Gastrocnemius medialis (tissue), 4 donors: ENCODE results near the gene HIVEP3. TPM values are rescaled to one million over a fixed set of nuclear protein-coding genes. Genes with fewer than 3 reads are reported as not detected.

Experiments used
- ATAC-seq, 2 donors: fragments of 150-250 bp; one replicate each; pipeline ENCODE4 v1.9.1; 2016
- DNase-seq, 2 donors: peaks; one replicate each; pipeline ENCODE4 v3.0.0-alpha.2; 2019
- H3K27ac ChIP-seq, 4 donors: fragments of 200-600 bp; sonication (generic); 1 replicate in 1 of 4; 2 replicates in 3 of 4; pipeline ENCODE4 v1.5.1; 2016 to 2018; ENCODE audit warnings: mild to moderate bottlenecking in 2 of 4, moderate library complexity in 1 of 4
- H3K27me3 ChIP-seq, 3 donors: fragments of 200-600 bp; sonication (generic) in 2 of 3; 1 replicate in 1 of 3; 2 replicates in 2 of 3; pipeline versions ENCODE4 v1.5.1 to v1.6.0; 2016 to 2019; ENCODE audit warnings: mild to moderate bottlenecking in 1 of 3, moderate library complexity in 1 of 3
- H3K36me3 ChIP-seq, 2 donors: fragments of 200-600 bp; sonication (generic) in 1 of 2; one replicate each; pipeline ENCODE4 v1.5.1; 2017 to 2018
- H3K4me1 ChIP-seq, 2 donors: fragments of 200-600 bp; sonication (generic) in 1 of 2; one replicate each; pipeline ENCODE4 v1.5.1; 2016 to 2017; ENCODE audit warnings: mild to moderate bottlenecking in 2 of 2
- H3K4me3 ChIP-seq, 4 donors: fragments of 200-600 bp; sonication (generic) in 3 of 4; 1 replicate in 1 of 4; 2 replicates in 3 of 4; pipeline ENCODE4 v1.5.1; 2016 to 2019; ENCODE audit warnings: mild to moderate bottlenecking in 2 of 4
- H3K9me3 ChIP-seq, 3 donors: fragments of 200-600 bp; sonication (generic) in 2 of 3; 1 replicate in 1 of 3; 2 replicates in 2 of 3; pipeline ENCODE4 v1.5.1; 2016 to 2019
- CTCF ChIP-seq, 5 experiments: fragments of 450-650 bp in 3 of 5; fragments of 200-600 bp in 2 of 5; sonication (generic) in 2 of 5; IDR thresholded peaks in 4 of 5; conservative IDR thresholded peaks in 1 of 5; 1 replicate in 4 of 5; 2 replicates in 1 of 5; pipeline ENCODE4 v1.5.1; 2016 to 2019; ENCODE audit warnings: antibody characterized with exemption in 5 of 5, mild to moderate bottlenecking in 3 of 5, moderate library complexity in 3 of 5
- POLR2A ChIP-seq, 2 donors: fragments of 450-650 bp; IDR thresholded peaks; one replicate each; pipeline ENCODE4 v1.6.1; 2017; ENCODE audit warnings: antibody characterized with exemption in 2 of 2, mild to moderate bottlenecking in 2 of 2, moderate library complexity in 2 of 2
- in situ Hi-C, 4 donors: fragments of 200-750 bp; cut with MboI; loops; one replicate each; pipeline versions ENCODE4 v1.15.0 to v1.8.0; 2017; ENCODE audit warnings: low sequenced_read_pairs in 4 of 4
- intact Hi-C: fragments of 100-400 bp; cut with DNase I; formaldehyde crosslinking; loops from one replicate; pipeline ENCODE4 v1.15.1; 2023; ENCODE audit warnings: low total_unique reads
- total RNA-seq, 4 donors: library from RNA; depleted of rRNA; stranded (reverse); fragments of >200 nt; gene quantifications; one replicate each; pipeline versions ENCODE4 v1.1.0 to v1.2.3, GENCODE V29; 2016

The HIVEP3 gene
- total RNA-seq, 4 donors from 2014 or later, result 0.80 to 1.8 (median 1.3) TPM

DNA sequence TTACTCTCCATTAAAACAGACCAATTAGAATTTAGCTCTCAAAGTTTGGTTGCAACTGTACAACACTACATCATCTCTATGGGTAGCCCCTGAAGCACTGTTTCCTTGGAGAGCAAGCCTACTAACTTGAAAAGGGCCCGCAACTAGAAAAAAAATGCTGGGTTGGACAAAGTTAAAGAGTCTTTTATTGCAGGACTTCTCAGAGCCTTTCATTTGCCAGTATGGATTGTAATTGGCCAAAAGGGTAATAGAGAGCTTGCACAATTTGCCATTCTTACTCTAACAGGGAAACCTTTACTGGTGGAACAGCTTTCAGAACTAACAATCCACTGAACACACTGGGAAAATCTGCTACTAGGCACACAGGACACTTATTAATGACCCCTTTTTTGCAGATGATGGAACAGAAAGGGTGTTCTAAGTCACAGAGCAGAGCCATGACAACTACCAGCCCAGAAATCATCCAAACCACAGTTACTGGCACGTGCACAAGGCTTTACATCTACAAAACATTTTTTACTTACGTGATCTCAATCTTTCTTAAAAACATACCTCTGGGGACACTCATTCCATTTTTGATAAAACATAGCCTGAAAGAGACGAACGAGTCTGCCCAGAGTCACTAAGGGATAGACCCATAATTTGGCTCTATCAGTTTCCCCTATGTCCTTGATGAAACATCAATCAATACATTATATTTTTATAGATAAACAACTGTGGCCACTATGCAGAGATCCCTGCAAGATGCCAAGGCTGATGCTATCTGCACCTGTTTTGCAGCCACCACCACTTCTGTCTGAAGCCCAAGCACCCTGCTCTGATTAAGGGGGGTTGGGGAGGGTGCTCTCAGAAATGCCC lies 257.9 kb downstream of the HIVEP3 start:
- DNase-seq (no peak), ATAC-seq (no peak)
- Histone ChIP-seq H3K4me1 (peaks cover 14 to 23% of the 10 kb centered on the region in 2 donors), H3K36me3 (no peaks in the 10 kb centered on the region), H3K4me3 (peak overlapping the region; percentile 46 to 61 (median 60)), H3K27me3 (no peaks in the 10 kb centered on the region), H3K27ac (no peak overlapping the region), H3K9me3 (no peaks in the 10 kb centered on the region)
- no peak for TF ChIP-seq CTCF (IDR thresholded peaks at IDR 0.05 in 4 of 5, conservative IDR thresholded peaks at IDR 0.05 in 1 of 5)
- TF ChIP-seq POLR2A (IDR thresholded peaks at IDR 0.05), result no peak
- in situ Hi-C loops, result no loop called here
- intact Hi-C loops, result loop anchor here (5.0 to 10.0 kb wide), 6 partner anchors 43 to 377 kb away; no protein-coding TSS in a partner anchor

- Histone ChIP-seq H3K27ac (no peak overlapping the region), H3K36me3 (no peaks in the 10 kb centered on the region), H3K27me3 (no peaks in the 10 kb centered on the region), H3K4me3 (no peak overlapping the region), H3K9me3 (no peaks in the 10 kb centered on the region), H3K4me1 (peaks cover 8 to 14% of the 10 kb centered on the region in 2 donors)
- intact Hi-C loops (loop anchor here (5.0 to 10.0 kb wide), 6 partner anchors 43 to 377 kb away; no protein-coding TSS in a partner anchor), in situ Hi-C loops (no loop called here)
- no peak for ATAC-seq
- no peak for TF ChIP-seq CTCF (IDR thresholded peaks at IDR 0.05 in 4 of 5, conservative IDR thresholded peaks at IDR 0.05 in 1 of 5)
- no peak for TF ChIP-seq POLR2A (IDR thresholded peaks at IDR 0.05)
- DNase-seq, result no peak
Observed at GRCh38 chr1:41659903-41660302, 258.8 kb downstream of the HIVEP3 start.

DNA sequence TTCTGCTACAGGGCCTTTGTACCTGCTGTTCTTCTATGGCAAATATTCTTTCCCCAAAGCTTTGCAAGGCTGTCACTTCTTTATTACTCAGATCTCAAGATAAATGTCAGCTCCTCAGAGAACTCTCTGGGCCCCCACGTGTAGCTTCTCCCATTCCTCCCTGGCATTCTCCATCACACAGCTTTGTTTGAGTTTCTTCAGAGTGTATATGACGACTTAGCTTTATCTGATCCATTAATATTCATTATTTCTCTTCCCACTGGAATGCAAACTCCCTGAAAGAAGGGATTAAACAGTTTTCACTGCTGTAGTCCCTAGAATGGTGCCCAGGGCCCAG lies 259.6 kb downstream of the HIVEP3 start:
- TF ChIP-seq CTCF (IDR thresholded peaks at IDR 0.05 in 4 of 5, conservative IDR thresholded peaks at IDR 0.05 in 1 of 5), result no peak
- no peak for TF ChIP-seq POLR2A (IDR thresholded peaks at IDR 0.05)
- Histone ChIP-seq H3K4me3 (no peak overlapping the region), H3K27ac (no peak overlapping the region), H3K4me1 (peaks cover 8 to 14% of the 10 kb centered on the region in 2 donors), H3K9me3 (no peaks in the 10 kb centered on the region), H3K36me3 (no peaks in the 10 kb centered on the region), H3K27me3 (no peaks in the 10 kb centered on the region)
- intact Hi-C loops, result no loop called here
- DNase-seq (no peak), ATAC-seq (no peak)
- in situ Hi-C loops, result no loop called here

GRCh38 chr1:41658431-41659158 lies 260.1 kb downstream of the HIVEP3 start:
- no peaks in the 10 kb centered on the region for H3K36me3 ChIP-seq
- no peak for TF ChIP-seq POLR2A (IDR thresholded peaks at IDR 0.05)
- no peak for TF ChIP-seq CTCF (IDR thresholded peaks at IDR 0.05 in 4 of 5, conservative IDR thresholded peaks at IDR 0.05 in 1 of 5)
- intact Hi-C loops (no loop called here), in situ Hi-C loops (no loop called here)
- H3K4me1 ChIP-seq, result peaks cover 8 to 14% of the 10 kb centered on the region in 2 donors
- no peak overlapping the region for H3K27ac ChIP-seq
- DNase-seq (no peak), ATAC-seq (no peak)
- no peaks in the 10 kb centered on the region for H3K9me3 ChIP-seq
- no peaks in the 10 kb centered on the region for H3K27me3 ChIP-seq
- no peak overlapping the region for H3K4me3 ChIP-seq
